SK-N-SH treated with all-trans-retinoic acid at 6 μM for 48 hours (cell line): ENCODE data around the gene BUB3.

ENCODE experiments used
- ATAC-seq: fragments of 200-7000 bp; cut with Tn5 transposase; 3 replicates; pipeline ENCODE4 v1.9.1; 2020; ENCODE audit warnings: mild to moderate bottlenecking, moderate library complexity
- BACH2 ChIP-seq: fragments of 250-450 bp; sonication (Bioruptor Pico); IDR thresholded peaks from 2 replicates; pipeline ENCODE4 v1.9.0; 2021; ENCODE audit warnings: mild to moderate bottlenecking, borderline replicate concordance
- CSDC2 ChIP-seq: fragments of 250-450 bp; sonication (Bioruptor Pico); IDR thresholded peaks from 2 replicates; pipeline ENCODE4 v1.5.0; 2020; ENCODE audit warnings: mild to moderate bottlenecking, moderate library complexity
- GLIS3 ChIP-seq: fragments of 250-450 bp; sonication (Bioruptor Pico); IDR thresholded peaks from 2 replicates; pipeline ENCODE4 v1.5.0; 2020; ENCODE audit warnings: mild to moderate bottlenecking, moderate library complexity
- ISL1 ChIP-seq: fragments of 250-450 bp; sonication (Bioruptor Pico); IDR thresholded peaks from 2 replicates; pipeline ENCODE4 v2.1.2; 2022; ENCODE audit warnings: mild to moderate bottlenecking, moderate library complexity
- OSR1 ChIP-seq: fragments of 250-450 bp; sonication (Bioruptor Pico); IDR thresholded peaks from 2 replicates; pipeline ENCODE4 v1.8.0; 2022; ENCODE audit warnings: moderate library complexity, mild to moderate bottlenecking, inconsistent platforms
- PPARA ChIP-seq: fragments of 250-450 bp; sonication (Bioruptor Pico); IDR thresholded peaks from 2 replicates; pipeline ENCODE4 v1.5.0; 2020; ENCODE audit warnings: mild to moderate bottlenecking, borderline replicate concordance
- RARB ChIP-seq: fragments of 250-450 bp; sonication (Bioruptor Pico); IDR thresholded peaks from 2 replicates; pipeline ENCODE4 v1.8.0; 2021; ENCODE audit warnings: mild to moderate bottlenecking, moderate library complexity
- TCF4 ChIP-seq: fragments of 250-450 bp; sonication (Bioruptor Pico); IDR thresholded peaks from 2 replicates; pipeline ENCODE4 v1.8.0; 2021; ENCODE audit warnings: mild to moderate bottlenecking, moderate library complexity, borderline replicate concordance
- TOX ChIP-seq: fragments of 250-450 bp; sonication (Bioruptor Pico); IDR thresholded peaks from 2 replicates; pipeline ENCODE4 v1.8.0; 2021; ENCODE audit warnings: mild to moderate bottlenecking, moderate library complexity, borderline replicate concordance
- ZC3H10 ChIP-seq: fragments of 250-450 bp; sonication (Bioruptor Pico); IDR thresholded peaks from 2 replicates; pipeline ENCODE4 v1.5.1; 2021; ENCODE audit warnings: mild to moderate bottlenecking, moderate library complexity
- ZFP3 ChIP-seq: fragments of 250-450 bp; sonication (Bioruptor Pico); IDR thresholded peaks from 2 replicates; pipeline ENCODE4 v1.5.0; 2020; ENCODE audit warnings: mild to moderate bottlenecking, moderate library complexity
- ZFP30 ChIP-seq: fragments of 450-650 bp; formaldehyde crosslinking; IDR thresholded peaks from 2 replicates; pipeline ENCODE4 v1.5.0; 2022; ENCODE audit warnings: mild to moderate bottlenecking, moderate library complexity
- ZNF565 ChIP-seq: fragments of 450-650 bp; formaldehyde crosslinking; conservative IDR thresholded peaks from 2 replicates; pipeline ENCODE4 v1.5.0; 2020; ENCODE audit warnings: low read depth, mild to moderate bottlenecking, moderate library complexity
- ZNF70 ChIP-seq: fragments of 450-650 bp; formaldehyde crosslinking; IDR thresholded peaks from 2 replicates; pipeline ENCODE4 v1.5.0; 2020; ENCODE audit warnings: mild to moderate bottlenecking, moderate library complexity
- ZNF8 ChIP-seq: fragments of 450-650 bp; formaldehyde crosslinking; IDR thresholded peaks from 2 replicates; pipeline ENCODE4 v1.5.0; 2020; ENCODE audit warnings: mild to moderate bottlenecking, moderate library complexity
- TF ChIP-seq, protein P1 (sequence below): fragments of 250-450 bp; sonication (Bioruptor Pico); IDR thresholded peaks from 2 replicates; pipeline ENCODE4 v1.5.1; 2021; ENCODE audit warnings: mild to moderate bottlenecking, moderate library complexity
- TF ChIP-seq, protein P2 (sequence below): fragments of 250-450 bp; sonication (Bioruptor Pico); IDR thresholded peaks from 2 replicates; pipeline ENCODE4 v1.5.0; 2020; ENCODE audit warnings: mild to moderate bottlenecking, moderate library complexity
- TF ChIP-seq, protein P3 (sequence below): fragments of 250-450 bp; sonication (Bioruptor Pico); IDR thresholded peaks from 2 replicates; pipeline ENCODE4 v1.8.0; 2021; ENCODE audit warnings: low read depth, mild to moderate bottlenecking, moderate library complexity, borderline replicate concordance
- TF ChIP-seq, protein P4 (sequence below): fragments of 250-450 bp; sonication (Bioruptor Pico); IDR thresholded peaks from 2 replicates; pipeline ENCODE4 v1.5.1; 2020; ENCODE audit warnings: low read depth, mild to moderate bottlenecking, moderate library complexity
- TF ChIP-seq, protein P5 (sequence below): fragments of 250-450 bp; sonication (Bioruptor Pico); IDR thresholded peaks from 2 replicates; pipeline ENCODE4 v1.8.0; 2020; ENCODE audit warnings: mild to moderate bottlenecking, moderate library complexity, borderline replicate concordance

The BUB3 gene

DNA sequence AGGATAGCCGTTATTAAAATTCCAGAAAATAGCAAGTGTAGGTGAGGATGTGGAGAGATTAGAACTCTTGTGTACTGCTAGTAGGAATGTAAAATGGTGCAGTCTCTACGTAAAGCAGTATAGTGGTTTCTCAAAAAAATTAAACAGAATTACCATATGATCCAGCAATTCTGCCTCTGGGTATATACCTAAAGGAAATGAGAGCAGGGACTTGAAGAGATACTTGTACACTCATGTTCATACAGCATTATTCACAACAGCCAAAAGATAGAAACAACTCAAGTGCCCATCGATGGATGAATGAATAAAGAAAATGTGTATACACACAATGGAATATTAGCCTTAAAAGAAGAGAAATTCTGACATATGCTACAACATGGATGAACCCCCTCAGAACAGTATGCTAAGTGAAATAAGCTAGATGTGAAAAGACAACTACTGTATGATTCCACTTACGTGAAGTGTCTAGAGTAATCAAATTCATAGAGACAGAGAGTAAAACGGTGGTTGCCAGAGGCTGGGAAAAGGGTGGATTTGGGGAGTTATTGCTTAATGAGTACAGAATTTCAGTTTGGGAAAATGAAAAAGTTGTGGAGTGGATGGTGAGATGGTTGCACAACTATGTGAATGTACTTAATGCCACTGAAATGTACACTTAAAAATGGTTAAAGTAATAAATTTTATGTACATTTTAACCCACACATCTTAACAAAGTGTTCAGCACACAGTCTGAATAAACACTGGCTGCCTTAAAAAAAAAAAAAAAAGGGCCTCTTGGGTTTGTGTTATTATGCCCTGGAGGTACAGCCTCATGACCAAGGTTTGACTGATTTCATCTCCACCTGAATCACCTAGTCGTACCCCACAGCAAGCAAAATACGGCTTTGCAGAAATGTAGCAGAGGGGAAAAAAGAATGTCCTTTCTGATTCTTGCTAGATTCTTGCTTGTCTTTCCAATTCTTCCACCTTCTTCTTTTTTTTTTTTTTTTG lies 26.2 kb downstream of the BUB3 start:
- TF ChIP-seq TOX (CRISPR knock-in tag) = no peak
- no peak for TF ChIP-seq TCF4 (CRISPR knock-in tag)
- TF ChIP-seq RARB (CRISPR knock-in tag) = no peak
- TF ChIP-seq ISL1 (CRISPR knock-in tag) = no peak
- no peak for TF ChIP-seq ZNF8 (CRISPR knock-in tag)
- TF ChIP-seq ZNF70 (CRISPR knock-in tag) = no peak
- TF ChIP-seq, protein P1, sequence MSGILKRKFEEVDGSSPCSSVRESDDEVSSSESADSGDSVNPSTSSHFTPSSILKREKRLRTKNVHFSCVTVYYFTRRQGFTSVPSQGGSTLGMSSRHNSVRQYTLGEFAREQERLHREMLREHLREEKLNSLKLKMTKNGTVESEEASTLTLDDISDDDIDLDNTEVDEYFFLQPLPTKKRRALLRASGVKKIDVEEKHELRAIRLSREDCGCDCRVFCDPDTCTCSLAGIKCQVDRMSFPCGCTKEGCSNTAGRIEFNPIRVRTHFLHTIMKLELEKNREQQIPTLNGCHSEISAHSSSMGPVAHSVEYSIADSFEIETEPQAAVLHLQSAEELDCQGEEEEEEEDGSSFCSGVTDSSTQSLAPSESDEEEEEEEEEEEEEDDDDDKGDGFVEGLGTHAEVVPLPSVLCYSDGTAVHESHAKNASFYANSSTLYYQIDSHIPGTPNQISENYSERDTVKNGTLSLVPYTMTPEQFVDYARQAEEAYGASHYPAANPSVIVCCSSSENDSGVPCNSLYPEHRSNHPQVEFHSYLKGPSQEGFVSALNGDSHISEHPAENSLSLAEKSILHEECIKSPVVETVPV (CRISPR knock-in tag) = no peak
- TF ChIP-seq OSR1 (CRISPR knock-in tag) = no peak
- TF ChIP-seq, protein P2, sequence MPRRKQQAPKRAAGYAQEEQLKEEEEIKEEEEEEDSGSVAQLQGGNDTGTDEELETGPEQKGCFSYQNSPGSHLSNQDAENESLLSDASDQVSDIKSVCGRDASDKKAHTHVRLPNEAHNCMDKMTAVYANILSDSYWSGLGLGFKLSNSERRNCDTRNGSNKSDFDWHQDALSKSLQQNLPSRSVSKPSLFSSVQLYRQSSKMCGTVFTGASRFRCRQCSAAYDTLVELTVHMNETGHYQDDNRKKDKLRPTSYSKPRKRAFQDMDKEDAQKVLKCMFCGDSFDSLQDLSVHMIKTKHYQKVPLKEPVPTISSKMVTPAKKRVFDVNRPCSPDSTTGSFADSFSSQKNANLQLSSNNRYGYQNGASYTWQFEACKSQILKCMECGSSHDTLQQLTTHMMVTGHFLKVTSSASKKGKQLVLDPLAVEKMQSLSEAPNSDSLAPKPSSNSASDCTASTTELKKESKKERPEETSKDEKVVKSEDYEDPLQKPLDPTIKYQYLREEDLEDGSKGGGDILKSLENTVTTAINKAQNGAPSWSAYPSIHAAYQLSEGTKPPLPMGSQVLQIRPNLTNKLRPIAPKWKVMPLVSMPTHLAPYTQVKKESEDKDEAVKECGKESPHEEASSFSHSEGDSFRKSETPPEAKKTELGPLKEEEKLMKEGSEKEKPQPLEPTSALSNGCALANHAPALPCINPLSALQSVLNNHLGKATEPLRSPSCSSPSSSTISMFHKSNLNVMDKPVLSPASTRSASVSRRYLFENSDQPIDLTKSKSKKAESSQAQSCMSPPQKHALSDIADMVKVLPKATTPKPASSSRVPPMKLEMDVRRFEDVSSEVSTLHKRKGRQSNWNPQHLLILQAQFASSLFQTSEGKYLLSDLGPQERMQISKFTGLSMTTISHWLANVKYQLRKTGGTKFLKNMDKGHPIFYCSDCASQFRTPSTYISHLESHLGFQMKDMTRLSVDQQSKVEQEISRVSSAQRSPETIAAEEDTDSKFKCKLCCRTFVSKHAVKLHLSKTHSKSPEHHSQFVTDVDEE (CRISPR knock-in tag) = no peak
- no peak for TF ChIP-seq ZC3H10 (CRISPR knock-in tag)
- TF ChIP-seq GLIS3 (CRISPR knock-in tag) = no peak
- no peak for TF ChIP-seq PPARA (CRISPR knock-in tag)
- no peak for ATAC-seq

DNA sequence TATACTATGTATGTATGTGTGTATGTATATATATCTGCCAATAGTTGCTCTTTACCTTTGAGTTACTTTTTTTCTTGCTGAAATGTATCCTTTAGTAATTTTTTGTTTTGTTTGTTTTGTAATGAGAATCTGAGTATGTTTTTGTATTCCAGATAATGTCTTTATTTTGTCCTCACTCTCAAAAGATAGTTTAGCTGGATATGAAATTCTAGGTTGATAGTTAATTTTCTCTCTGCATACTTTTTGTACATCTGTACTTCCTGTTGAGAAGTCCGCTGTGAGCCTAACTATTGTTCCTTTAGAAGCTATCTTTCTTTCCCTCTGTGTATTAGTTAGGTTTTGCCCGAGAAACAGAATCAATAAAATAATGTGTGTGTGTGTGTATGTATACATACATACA lies 29.5 kb downstream of the BUB3 start:
- TF ChIP-seq, protein P3, sequence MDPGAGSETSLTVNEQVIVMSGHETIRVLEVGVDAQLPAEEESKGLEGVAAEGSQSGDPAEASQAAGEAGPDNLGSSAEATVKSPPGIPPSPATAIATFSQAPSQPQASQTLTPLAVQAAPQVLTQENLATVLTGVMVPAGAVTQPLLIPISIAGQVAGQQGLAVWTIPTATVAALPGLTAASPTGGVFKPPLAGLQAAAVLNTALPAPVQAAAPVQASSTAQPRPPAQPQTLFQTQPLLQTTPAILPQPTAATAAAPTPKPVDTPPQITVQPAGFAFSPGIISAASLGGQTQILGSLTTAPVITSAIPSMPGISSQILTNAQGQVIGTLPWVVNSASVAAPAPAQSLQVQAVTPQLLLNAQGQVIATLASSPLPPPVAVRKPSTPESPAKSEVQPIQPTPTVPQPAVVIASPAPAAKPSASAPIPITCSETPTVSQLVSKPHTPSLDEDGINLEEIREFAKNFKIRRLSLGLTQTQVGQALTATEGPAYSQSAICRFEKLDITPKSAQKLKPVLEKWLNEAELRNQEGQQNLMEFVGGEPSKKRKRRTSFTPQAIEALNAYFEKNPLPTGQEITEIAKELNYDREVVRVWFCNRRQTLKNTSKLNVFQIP = no peak
- TF ChIP-seq ISL1 (CRISPR knock-in tag) (no peak), PPARA (CRISPR knock-in tag) (no peak), RARB (CRISPR knock-in tag) (no peak), TOX (CRISPR knock-in tag) (no peak), ZNF70 (CRISPR knock-in tag) (no peak), CSDC2 (no peak), BACH2 (no peak), ZC3H10 (CRISPR knock-in tag) (no peak), GLIS3 (CRISPR knock-in tag) (no peak), ZNF8 (CRISPR knock-in tag) (no peak), ZFP30 (CRISPR knock-in tag) (no peak), ZNF565 (no peak), ZFP3 (CRISPR knock-in tag) (no peak), OSR1 (CRISPR knock-in tag) (no peak)
- TF ChIP-seq, protein P2 (CRISPR knock-in tag) = no peak
- TF ChIP-seq, protein P4, sequence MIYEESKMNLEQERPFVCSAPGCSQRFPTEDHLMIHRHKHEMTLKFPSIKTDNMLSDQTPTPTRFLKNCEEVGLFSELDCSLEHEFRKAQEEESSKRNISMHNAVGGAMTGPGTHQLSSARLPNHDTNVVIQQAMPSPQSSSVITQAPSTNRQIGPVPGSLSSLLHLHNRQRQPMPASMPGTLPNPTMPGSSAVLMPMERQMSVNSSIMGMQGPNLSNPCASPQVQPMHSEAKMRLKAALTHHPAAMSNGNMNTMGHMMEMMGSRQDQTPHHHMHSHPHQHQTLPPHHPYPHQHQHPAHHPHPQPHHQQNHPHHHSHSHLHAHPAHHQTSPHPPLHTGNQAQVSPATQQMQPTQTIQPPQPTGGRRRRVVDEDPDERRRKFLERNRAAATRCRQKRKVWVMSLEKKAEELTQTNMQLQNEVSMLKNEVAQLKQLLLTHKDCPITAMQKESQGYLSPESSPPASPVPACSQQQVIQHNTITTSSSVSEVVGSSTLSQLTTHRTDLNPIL (CRISPR knock-in tag) = no peak
- TF ChIP-seq, protein P1 (CRISPR knock-in tag) = no peak
- TF ChIP-seq, protein P5, sequence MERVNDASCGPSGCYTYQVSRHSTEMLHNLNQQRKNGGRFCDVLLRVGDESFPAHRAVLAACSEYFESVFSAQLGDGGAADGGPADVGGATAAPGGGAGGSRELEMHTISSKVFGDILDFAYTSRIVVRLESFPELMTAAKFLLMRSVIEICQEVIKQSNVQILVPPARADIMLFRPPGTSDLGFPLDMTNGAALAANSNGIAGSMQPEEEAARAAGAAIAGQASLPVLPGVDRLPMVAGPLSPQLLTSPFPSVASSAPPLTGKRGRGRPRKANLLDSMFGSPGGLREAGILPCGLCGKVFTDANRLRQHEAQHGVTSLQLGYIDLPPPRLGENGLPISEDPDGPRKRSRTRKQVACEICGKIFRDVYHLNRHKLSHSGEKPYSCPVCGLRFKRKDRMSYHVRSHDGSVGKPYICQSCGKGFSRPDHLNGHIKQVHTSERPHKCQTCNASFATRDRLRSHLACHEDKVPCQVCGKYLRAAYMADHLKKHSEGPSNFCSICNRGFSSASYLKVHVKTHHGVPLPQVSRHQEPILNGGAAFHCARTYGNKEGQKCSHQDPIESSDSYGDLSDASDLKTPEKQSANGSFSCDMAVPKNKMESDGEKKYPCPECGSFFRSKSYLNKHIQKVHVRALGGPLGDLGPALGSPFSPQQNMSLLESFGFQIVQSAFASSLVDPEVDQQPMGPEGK = no peak
- ATAC-seq = no peak
